ENCODE data around the gene SCGN.

Gene SCGN

GRCh38 chr6:25630508-25631278 lies 21.3 kb upstream of the SCGN start:
- DNase-seq = no peak
- H3K27me3 ChIP-seq (replicated peaks) = no peaks in the 10 kb centered on the region
- TF ChIP-seq CTCF (IDR thresholded peaks at IDR 0.05; ENCODE audit: low read depth, low read length, missing control alignments) = no peak
- in situ Hi-C loops (cut with HindIII; ENCODE audit: low pct_ligation_motif_present, low sequenced_read_pairs) = no loop called here
- no peaks in the 10 kb centered on the region for H3K36me3 ChIP-seq (replicated peaks)
- H3K4me3 ChIP-seq (ENCODE audit: low read depth, low read length) = no peak overlapping the region
- no peak overlapping the region for H3K27ac ChIP-seq

DNA sequence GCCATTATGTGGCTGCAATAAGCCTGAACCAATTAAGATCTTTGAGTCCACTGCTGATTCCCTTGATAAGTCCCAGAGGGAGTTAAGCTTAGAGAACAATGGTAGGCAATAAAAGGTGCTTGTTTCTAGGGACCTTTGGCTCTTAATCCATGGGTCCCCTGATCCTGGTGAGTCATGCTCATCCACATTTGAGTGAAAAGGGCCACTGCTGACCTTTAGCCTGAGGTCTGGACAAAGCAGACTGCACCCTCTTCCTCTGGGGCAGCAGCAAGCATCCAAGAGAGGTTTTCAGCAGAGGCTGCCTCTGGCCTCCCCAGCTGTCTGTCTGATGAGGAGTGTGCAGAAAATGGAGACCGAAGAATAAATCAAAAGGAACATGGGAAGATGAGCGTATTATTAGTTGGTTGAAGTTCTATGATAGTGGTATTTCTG lies 16.1 kb upstream of the SCGN start:
- no peak for DNase-seq
- H3K27me3 ChIP-seq (replicated peaks) = no peaks in the 10 kb centered on the region
- H3K36me3 ChIP-seq (replicated peaks) = no peaks in the 10 kb centered on the region
- TF ChIP-seq CTCF (IDR thresholded peaks at IDR 0.05; ENCODE audit: low read depth, low read length, missing control alignments) = no peak
- in situ Hi-C loops (cut with HindIII; ENCODE audit: low pct_ligation_motif_present, low sequenced_read_pairs) = no loop called here
- H3K27ac ChIP-seq = no peak overlapping the region
- H3K4me3 ChIP-seq (ENCODE audit: low read depth, low read length) = no peak overlapping the region

GRCh38 chr6:25637211-25637610 lies 14.8 kb upstream of the SCGN start:
- in situ Hi-C loops (cut with HindIII; ENCODE audit: low pct_ligation_motif_present, low sequenced_read_pairs) = no loop called here
- DNase-seq = no peak
- no peaks in the 10 kb centered on the region for H3K36me3 ChIP-seq (replicated peaks)

GRCh38 chr6:25637960-25638434 lies 14.0 kb upstream of the SCGN start:
- in situ Hi-C loops (cut with HindIII; ENCODE audit: low pct_ligation_motif_present, low sequenced_read_pairs) = no loop called here
- TF ChIP-seq CTCF (IDR thresholded peaks at IDR 0.05; ENCODE audit: low read depth, low read length, missing control alignments) = no peak
- no peaks in the 10 kb centered on the region for H3K36me3 ChIP-seq (replicated peaks)
- DNase-seq = no peak
- H3K27me3 ChIP-seq (replicated peaks) = no peaks in the 10 kb centered on the region
- H3K4me3 ChIP-seq (ENCODE audit: low read depth, low read length) = no peak overlapping the region
- no peak overlapping the region for H3K27ac ChIP-seq

More at GRCh38 chr6:25637211-25637610, 14.8 kb upstream of the SCGN start:
- no peaks in the 10 kb centered on the region for H3K27me3 ChIP-seq (replicated peaks)
- no peak for TF ChIP-seq CTCF (IDR thresholded peaks at IDR 0.05; ENCODE audit: low read depth, low read length, missing control alignments)
- H3K27ac ChIP-seq = no peak overlapping the region
- H3K4me3 ChIP-seq (ENCODE audit: low read depth, low read length) = no peak overlapping the region

DNA sequence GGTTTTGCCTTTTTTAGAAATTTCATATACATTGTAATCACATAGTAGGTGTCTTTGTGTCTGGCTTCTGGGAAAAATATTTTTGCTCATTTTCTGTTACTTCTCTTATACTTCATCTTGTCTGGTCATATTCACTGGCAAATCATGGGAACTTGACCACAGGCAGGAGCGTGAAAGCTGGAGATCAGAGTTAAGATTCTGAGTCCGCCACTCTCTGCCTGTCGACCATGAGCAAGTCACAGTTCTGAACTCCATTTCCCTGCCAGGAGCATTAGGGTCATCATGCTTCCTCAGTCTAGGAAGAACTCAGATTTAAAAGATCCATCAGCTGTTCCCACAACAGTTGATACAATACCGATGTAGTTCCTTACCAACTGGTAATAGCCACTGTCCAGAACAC lies 12.4 kb upstream of the SCGN start:
- TF ChIP-seq CTCF (IDR thresholded peaks at IDR 0.05; ENCODE audit: low read depth, low read length, missing control alignments) = no peak
- in situ Hi-C loops (cut with HindIII; ENCODE audit: low pct_ligation_motif_present, low sequenced_read_pairs) = no loop called here
- H3K4me3 ChIP-seq (ENCODE audit: low read depth, low read length) = no peak overlapping the region
- no peaks in the 10 kb centered on the region for H3K27me3 ChIP-seq (replicated peaks)
- DNase-seq = no peak
- H3K27ac ChIP-seq = no peak overlapping the region
- H3K36me3 ChIP-seq (replicated peaks) = no peaks in the 10 kb centered on the region

DNA sequence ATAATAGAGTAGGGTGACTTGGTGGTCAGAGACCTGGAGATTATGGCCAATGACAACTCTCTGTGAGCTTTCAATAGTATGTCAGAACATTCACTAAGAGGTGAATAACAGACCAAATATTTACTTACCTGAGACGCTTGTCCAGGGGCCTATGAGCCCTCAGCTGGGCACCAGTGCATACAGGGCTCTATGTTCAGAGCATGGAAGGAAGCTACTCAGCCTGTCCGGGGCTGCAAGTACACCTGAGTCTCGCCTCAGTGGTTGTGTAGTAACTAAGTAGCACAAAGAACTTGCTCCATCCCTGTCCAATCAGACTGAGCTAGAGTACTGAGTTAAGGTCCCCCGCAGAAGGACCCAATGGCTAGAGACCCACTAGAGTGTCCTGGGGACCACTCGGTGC lies 11.6 kb upstream of the SCGN start:
- H3K27ac ChIP-seq = no peak overlapping the region
- DNase-seq = no peak
- no peak overlapping the region for H3K4me3 ChIP-seq (ENCODE audit: low read depth, low read length)
- in situ Hi-C loops (cut with HindIII; ENCODE audit: low pct_ligation_motif_present, low sequenced_read_pairs) = no loop called here
- TF ChIP-seq CTCF (IDR thresholded peaks at IDR 0.05; ENCODE audit: low read depth, low read length, missing control alignments) = no peak
- no peaks in the 10 kb centered on the region for H3K27me3 ChIP-seq (replicated peaks)
- no peaks in the 10 kb centered on the region for H3K36me3 ChIP-seq (replicated peaks)
